ENCODE measurements around the gene GAS7.
A peak's percentile ranks its signal among the peaks of the same experiment; 100 is the strongest.

The GAS7 gene

DNA sequence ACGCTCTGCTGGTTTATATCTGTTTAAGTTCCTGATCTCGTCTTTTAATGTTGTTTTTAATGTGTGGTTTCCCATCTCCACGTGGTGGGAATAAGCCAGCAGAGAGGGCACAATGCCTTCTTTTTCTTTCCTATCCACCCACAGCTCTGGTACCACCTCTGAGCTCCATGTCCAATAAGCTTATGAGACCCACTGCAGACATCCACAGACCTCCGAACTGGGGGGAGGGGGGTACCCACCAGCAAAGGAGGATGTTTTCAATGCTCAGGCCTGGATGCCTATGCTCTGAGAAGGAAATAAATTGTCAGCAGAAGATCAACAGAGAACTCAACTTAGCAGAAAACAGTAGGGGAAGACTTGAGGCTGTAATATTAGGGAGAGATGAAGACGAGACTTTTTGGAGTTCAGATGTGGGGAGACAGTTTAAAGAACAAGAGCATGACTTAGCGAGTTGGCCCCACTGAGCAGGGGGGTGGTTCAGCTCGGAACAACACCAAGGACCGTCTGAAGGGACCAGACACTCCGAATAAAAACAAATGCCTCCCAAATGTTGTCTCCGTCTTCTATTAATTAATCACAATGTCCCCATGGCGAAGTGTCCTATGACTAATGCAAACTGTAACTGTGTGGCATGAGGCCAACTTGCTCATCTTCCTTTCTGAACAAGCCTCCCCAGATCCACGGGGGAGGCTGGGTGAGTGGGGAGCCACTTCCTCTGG lies 62.7 kb downstream of the GAS7 start:
- DNase-seq (ENCODE audit: low spot score), result no peak

- DNase-seq (ENCODE audit: low spot score), result no peak
Measured at GRCh38 chr17:10130677-10131076, 67.7 kb downstream of the GAS7 start.

- no peak for DNase-seq (ENCODE audit: low spot score)
Measured at GRCh38 chr17:10130263-10130662, 68.1 kb downstream of the GAS7 start.

DNA sequence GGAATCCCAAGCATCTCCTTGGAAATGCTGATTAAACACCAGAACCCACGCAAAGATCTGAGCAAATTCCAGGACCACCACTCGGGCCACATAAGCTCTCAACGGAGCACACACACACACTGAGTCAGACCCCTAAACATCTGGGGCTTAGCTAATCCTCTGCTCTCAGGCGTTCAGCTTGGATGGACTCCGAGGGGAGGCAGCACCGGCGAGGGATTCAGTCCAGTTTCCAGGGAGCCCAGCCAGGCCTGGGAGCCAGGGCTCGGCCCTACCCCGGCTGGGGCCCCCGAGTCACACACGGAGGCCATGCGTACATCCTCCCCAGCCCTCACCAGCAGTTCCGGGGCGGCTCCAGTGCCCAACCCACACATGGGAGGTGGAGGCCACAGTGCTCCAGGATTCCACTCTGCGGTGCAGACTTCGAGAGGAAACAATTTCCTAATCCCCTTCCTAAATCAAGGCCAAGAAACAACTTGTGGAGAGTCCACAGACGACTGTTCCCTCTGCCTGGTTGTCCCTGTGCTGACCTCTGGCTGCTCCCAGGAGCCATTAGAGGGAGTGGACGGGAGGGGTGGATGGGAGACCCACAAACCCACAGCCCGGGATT lies 70.5 kb downstream of the GAS7 start:
- no peak for DNase-seq (ENCODE audit: low spot score)

DNA sequence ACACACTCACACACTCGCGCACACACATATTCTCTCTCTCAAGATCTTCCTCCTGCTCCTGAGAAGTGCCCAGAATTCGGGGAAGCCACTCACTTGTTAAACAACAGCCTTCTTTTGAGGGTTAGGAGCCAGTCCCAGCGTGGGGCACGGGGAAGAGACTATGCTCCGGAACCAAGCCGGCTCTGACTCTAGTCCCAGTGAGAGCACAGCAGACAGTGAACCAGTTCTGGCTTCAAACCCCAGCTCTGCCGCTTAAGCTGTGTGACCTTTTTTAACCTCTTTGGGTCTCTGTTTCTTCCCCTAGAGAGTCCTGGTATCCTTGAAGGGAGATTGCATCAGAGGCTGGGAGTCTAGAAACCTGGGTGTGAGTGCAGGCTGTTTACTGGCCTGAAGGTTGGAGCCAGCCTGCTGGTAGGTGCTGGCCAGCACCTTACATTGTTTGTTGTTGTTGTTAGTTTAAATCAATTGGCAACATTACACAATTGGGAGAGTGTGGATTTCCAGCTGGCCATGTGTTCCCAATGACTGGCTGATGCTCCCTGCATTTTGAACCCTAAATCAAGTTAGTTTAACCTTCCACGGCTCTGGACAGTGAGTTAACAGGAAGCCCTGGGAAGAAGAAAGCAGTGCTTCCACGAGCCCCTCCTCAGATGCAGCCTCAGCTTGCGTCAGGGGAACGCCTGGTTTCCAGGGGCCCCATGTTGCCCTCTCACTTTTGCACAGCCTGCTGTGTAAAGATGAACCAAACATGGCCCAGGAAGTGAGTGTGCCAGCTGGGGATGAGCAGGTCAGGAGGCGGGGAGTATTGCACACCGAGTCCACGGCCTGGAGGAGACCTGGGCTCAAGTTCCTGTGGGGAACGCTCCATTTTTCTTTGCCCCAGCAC lies 71.5 kb downstream of the GAS7 start:
- no peak for DNase-seq (ENCODE audit: low spot score)

DNA sequence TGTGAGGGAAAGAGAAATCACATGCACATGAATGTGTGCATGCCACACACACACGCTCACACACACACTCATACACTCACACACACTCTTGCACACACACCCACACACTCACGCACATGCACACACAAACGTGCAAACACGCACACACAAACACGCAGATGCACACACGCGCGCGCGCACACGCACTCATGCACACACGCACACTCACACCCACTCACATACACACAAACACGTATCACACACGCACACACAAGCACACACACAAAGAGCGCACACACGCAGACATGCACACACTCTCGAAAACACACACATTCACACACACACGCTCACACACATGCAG lies 72.2 kb downstream of the GAS7 start:
- no peak for DNase-seq (ENCODE audit: low spot score)

DNA sequence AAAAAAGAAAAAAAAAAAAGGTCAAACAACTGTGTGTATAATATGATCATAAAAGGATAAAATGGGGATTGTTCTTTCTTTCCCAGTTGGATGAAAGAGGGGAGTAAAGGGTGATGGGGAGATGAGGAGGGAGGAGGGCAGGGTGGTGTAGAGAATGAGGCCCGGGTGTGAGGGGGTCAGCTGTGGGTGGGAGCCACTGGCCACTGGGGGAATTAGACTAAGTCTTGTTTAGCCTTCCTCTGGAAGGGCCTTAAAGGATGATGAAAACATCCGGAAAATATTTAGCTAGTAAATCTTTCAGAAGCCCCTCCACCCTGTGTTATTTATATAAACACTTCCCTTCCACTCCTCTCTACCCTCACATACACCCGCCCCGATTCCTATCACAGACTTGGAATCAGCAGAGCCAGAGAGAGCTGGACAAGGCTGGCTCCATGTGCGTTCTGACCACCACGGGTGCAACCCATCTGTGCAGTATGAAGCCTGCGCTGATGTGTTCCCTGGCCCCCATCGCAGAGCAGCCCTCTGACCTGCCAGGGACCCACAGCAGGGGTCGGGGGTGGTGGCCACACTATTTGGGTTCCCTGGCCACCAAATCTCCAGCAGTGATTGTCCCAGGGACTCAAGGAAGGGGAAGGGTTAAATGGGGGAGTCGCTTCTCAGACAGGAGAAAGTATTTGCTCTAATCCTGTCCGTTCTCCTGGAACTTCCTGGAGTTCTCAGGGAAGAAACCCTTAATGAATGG lies 72.7 kb downstream of the GAS7 start:
- no peak for DNase-seq (ENCODE audit: low spot score)

DNA sequence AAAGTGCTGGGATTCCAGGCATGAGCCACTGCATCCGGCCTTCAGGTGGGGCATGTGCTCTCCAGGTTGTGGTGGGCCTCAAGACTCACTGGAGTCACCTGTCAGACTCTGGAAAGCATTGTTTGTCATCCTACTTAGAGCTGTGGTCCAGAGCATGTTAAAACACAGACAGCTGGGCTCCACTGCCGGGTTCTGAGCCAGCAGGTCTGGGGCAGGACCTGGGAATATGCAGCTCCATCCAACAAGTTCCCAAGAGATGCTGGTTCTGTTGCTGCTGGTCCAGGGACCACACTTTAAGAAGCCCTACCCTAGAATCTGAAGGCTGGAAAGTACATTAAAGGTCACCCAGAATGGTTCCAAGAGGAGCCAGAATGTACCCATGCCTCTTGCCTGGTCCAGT lies 75.3 kb downstream of the GAS7 start:
- DNase-seq (ENCODE audit: low spot score), result no peak

GRCh38 chr17:10121971-10122707 lies 76.3 kb downstream of the GAS7 start:
- no peak for DNase-seq (ENCODE audit: low spot score)

DNA sequence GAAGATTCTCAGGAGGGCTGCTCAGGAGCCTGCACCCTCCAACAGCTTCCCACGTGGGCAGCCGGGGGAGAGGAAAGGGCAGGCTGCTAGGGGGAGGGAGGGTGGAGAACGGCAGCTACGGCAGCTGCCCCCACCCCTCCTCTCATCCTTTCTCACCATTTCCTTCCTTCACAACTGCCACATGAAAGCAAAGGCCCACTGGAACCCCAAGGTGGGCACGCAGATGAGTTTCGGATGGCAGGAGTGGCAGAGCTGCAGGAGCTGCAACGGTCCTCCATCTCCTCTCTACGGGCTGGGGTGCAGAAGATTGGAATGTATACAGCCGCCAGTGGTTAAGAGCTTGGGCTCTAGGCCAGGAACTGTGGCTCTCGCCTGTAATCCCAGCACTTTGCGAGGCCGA lies 77.7 kb downstream of the GAS7 start:
- DNase-seq (ENCODE audit: low spot score), result no peak

DNA sequence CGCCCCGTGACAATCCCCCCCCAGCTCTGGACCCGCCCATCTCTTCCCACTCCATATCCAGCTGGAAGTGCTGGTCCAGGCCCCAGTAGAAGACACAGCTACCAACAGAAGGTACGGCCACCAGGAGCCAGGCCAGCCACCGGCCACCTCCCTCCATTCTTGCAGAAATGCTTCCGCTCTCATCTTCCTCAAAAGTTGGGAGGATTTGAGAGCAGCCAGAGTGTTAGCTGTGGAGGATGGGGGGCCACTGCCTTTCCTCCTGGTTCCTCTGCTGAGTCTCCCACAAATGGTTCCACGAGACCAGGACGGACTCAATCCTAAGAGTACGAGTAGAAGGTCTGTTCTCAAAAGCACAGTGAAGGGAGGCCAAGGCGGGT lies 78.3 kb downstream of the GAS7 start:
- DNase-seq (ENCODE audit: low spot score), result no peak

- no peak for DNase-seq (ENCODE audit: low spot score)
Measured at GRCh38 chr17:10119203-10120108, 79.0 kb downstream of the GAS7 start.

DNA sequence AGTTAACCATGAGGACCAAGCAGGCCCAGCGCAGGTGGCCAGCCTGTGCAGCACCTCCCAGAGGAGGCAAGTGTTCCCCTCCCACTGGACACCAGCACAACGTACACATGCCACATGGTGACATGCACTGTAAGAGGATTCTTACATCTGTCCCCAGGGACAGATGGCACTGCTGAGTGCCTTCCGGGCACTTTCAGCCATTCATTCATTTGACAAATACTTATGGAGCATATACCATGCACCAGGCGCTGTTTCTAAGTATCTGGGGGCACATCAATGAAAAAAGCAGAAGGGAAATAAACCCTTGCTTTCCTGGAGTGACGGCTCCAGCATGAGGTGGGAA lies 79.6 kb downstream of the GAS7 start:
- DNase-seq (ENCODE audit: low spot score), result no peak

- DNase-seq (ENCODE audit: low spot score), result no peak
Measured at GRCh38 chr17:10117581-10118001, 80.8 kb downstream of the GAS7 start.

GRCh38 chr17:10116753-10117420 lies 81.5 kb downstream of the GAS7 start:
- DNase-seq (ENCODE audit: low spot score), result no peak

DNA sequence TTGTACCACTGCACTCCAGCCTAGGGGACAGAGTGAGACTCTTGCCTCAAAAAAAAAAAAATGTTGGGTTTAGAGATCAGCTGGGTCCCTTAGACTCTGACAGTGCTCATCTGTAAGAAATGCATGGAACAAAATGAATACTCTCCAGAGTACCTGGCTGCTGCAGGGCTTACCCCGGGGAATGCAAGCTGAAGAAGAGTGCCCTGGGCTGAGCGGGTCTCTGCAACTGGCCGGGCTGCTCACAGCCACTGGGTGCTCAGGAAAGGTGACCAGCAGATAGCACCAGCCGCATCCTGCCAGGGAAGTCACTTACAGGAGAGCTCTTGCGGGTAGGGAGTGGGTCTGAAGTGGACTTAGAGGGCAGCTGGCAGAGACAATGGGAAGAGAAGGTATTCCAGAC lies 82.1 kb downstream of the GAS7 start:
- no peak for DNase-seq (ENCODE audit: low spot score)

- no peak for DNase-seq (ENCODE audit: low spot score)
Measured at GRCh38 chr17:10115536-10115932, 82.9 kb downstream of the GAS7 start.

DNA sequence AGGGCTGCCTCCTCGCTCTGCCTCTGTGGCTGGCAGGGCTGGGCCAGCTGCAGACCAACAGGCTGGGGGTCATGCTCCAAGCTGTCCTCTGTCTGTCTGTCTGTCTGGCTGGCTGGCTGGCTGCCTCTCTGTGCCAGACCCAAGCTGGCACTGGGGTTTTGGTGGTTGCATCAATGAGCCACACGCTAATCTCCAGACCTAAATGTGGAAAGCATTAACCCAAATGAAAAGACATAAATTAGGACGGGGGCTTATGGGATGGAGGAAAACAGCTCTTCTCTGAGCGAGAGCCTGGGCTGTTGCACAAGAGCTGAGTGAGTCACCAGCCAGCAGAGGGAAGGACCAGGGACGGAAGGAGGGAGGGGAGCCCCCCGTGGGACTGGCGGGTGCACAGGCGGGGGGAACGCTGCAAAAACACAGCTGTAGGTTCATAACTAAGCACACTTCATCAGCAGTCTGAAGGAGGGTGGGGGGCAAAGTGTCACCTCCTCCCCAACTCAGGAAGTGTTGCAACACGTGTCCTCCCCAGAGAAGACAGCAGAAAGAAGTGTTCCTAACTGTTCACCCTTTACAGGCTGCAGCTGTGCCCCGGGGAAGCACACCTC lies 83.4 kb downstream of the GAS7 start:
- DNase-seq (ENCODE audit: low spot score), result peak; percentile 88

DNA sequence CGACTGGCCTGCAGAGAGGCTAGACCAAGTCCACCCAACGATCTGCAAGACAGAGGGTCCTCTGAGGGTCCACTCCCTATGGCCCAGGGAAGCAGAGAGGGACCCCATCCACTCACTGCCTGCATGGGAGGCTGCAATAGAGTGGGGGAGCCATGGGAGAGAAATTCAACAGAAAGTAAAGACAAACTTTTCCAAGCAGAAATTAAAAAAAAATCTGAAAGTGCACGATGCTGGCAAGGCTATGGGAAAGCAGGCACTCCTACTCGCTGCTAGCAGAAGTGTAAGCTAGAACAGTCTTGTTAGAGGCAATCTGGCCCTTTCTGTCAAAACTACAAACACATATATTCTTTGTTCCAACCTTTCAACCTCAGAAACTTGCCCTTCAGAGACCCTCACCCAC lies 85.4 kb downstream of the GAS7 start:
- DNase-seq (ENCODE audit: low spot score), result no peak

DNA sequence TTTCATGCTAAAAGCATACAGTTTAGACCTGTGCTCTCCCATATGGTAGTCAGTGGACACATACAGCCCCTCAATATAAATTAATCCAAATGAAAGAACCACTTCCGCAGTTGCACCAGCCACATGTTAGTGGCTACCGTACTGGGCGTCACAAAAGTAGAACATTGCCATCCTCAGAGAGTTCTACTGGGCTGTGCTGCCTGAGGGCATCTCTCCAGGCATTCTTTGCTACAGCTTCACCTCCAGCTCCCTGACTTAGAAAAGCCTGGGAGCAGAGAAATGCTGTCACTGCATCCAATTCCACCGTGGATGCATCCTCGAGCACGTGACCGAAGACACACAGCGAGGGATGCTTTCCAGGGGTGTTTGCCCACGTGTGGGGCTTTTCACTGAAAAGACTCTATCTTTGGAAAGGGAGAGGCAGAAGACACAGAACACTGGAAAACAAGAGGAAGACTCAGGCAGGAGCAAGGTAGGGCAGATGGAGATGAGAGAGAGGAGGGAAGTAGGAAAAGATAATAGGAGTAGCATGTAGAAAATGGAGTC lies 86.4 kb downstream of the GAS7 start:
- DNase-seq (ENCODE audit: low spot score), result no peak

Data from COLO829 (cell line).